ENCODE results near the gene CDH23. TPM values are rescaled to one million over a fixed set of nuclear protein-coding genes. Genes with fewer than 3 reads are reported as not detected.

Gene CDH23
- total and polyA plus RNA-seq, 2 donors (not counting 1 experiment from before 2014, with no cell fraction given), result 0.01 to 0.17 TPM

GRCh38 chr10:71388583-71389310 is 8.0 kb upstream of the CDH23 start:
- no peak overlapping the region for H3K4me3 ChIP-seq (replicated peaks in 1 of 4; ENCODE audit: control extremely low read depth in 1 of 4, insufficient read depth in 1 of 4, low read depth in 3 of 4, low read length in 4 of 4)
- no peak overlapping the region for H2AFZ ChIP-seq (ENCODE audit: low read length)
- no peak for DNase-seq (ENCODE audit: low read depth in 2 of 2)
- no peak overlapping the region for H3K27ac ChIP-seq (ENCODE audit: insufficient read depth, low read length)
- H3K36me3 ChIP-seq (ENCODE audit: control insufficient read depth, insufficient read depth, low read length), result no peaks in the 10 kb centered on the region
- TF ChIP-seq EZH2 (IDR thresholded peaks at IDR 0.05; ENCODE audit: low read length, missing control alignments), result no peak
- TF ChIP-seq, protein P1, sequence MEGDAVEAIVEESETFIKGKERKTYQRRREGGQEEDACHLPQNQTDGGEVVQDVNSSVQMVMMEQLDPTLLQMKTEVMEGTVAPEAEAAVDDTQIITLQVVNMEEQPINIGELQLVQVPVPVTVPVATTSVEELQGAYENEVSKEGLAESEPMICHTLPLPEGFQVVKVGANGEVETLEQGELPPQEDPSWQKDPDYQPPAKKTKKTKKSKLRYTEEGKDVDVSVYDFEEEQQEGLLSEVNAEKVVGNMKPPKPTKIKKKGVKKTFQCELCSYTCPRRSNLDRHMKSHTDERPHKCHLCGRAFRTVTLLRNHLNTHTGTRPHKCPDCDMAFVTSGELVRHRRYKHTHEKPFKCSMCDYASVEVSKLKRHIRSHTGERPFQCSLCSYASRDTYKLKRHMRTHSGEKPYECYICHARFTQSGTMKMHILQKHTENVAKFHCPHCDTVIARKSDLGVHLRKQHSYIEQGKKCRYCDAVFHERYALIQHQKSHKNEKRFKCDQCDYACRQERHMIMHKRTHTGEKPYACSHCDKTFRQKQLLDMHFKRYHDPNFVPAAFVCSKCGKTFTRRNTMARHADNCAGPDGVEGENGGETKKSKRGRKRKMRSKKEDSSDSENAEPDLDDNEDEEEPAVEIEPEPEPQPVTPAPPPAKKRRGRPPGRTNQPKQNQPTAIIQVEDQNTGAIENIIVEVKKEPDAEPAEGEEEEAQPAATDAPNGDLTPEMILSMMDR (conservative IDR thresholded peaks at IDR 0.05 in 1 of 2, IDR thresholded peaks at IDR 0.05 in 1 of 2; ENCODE audit: low read depth in 1 of 2, low read length in 2 of 2), result no peak
- no peaks in the 10 kb centered on the region for H3K79me2 ChIP-seq (ENCODE audit: control insufficient read depth, insufficient read depth, low read length)
- no peaks in the 10 kb centered on the region for H4K20me1 ChIP-seq (ENCODE audit: control insufficient read depth, extremely low read depth, insufficient read depth, low read length)
- no peaks in the 10 kb centered on the region for H3K9me3 ChIP-seq (ENCODE audit: control insufficient read depth, insufficient read depth, low read depth, low read length)
- H3K4me2 ChIP-seq (ENCODE audit: extremely low read depth, insufficient read depth, low read length), result no peak overlapping the region
- H3K9ac ChIP-seq (ENCODE audit: insufficient read depth, low read length), result no peak overlapping the region
- peaks cover 8% of the 10 kb centered on the region for H3K27me3 ChIP-seq (ENCODE audit: control insufficient read depth, insufficient read depth, low read length)
- no peaks in the 10 kb centered on the region for H3K4me1 ChIP-seq (ENCODE audit: control insufficient read depth, extremely low read depth, insufficient read depth, low read length)

GRCh38 chr10:71389768-71390460 is 6.8 kb upstream of the CDH23 start:
- no peaks in the 10 kb centered on the region for H4K20me1 ChIP-seq (ENCODE audit: control insufficient read depth, extremely low read depth, insufficient read depth, low read length)
- no peaks in the 10 kb centered on the region for H3K79me2 ChIP-seq (ENCODE audit: control insufficient read depth, insufficient read depth, low read length)
- no peak overlapping the region for H2AFZ ChIP-seq (ENCODE audit: low read length)
- no peaks in the 10 kb centered on the region for H3K4me1 ChIP-seq (ENCODE audit: control insufficient read depth, extremely low read depth, insufficient read depth, low read length)
- no peak overlapping the region for H3K4me2 ChIP-seq (ENCODE audit: extremely low read depth, insufficient read depth, low read length)
- peaks cover 10% of the 10 kb centered on the region for H3K27me3 ChIP-seq (ENCODE audit: control insufficient read depth, insufficient read depth, low read length)
- H3K4me3 ChIP-seq (replicated peaks in 1 of 4; ENCODE audit: control extremely low read depth in 1 of 4, insufficient read depth in 1 of 4, low read depth in 3 of 4, low read length in 4 of 4), result no peak overlapping the region
- no peaks in the 10 kb centered on the region for H3K36me3 ChIP-seq (ENCODE audit: control insufficient read depth, insufficient read depth, low read length)
- TF ChIP-seq, protein P1 (conservative IDR thresholded peaks at IDR 0.05 in 1 of 2, IDR thresholded peaks at IDR 0.05 in 1 of 2; ENCODE audit: low read depth in 1 of 2, low read length in 2 of 2), result no peak
- TF ChIP-seq EZH2 (IDR thresholded peaks at IDR 0.05; ENCODE audit: low read length, missing control alignments), result no peak
- H3K9ac ChIP-seq (ENCODE audit: insufficient read depth, low read length), result no peak overlapping the region
- H3K9me3 ChIP-seq (ENCODE audit: control insufficient read depth, insufficient read depth, low read depth, low read length), result no peaks in the 10 kb centered on the region
- DNase-seq (ENCODE audit: low read depth in 2 of 2), result no peak
- no peak overlapping the region for H3K27ac ChIP-seq (ENCODE audit: insufficient read depth, low read length)

- DNase-seq (ENCODE audit: low read depth in 2 of 2), result no peak
- Histone ChIP-seq H3K79me2 (ENCODE audit: control insufficient read depth, insufficient read depth, low read length) (no peaks in the 10 kb centered on the region), H3K27ac (ENCODE audit: insufficient read depth, low read length) (no peak overlapping the region), H3K27me3 (ENCODE audit: control insufficient read depth, insufficient read depth, low read length) (peaks cover 15% of the 10 kb centered on the region), H3K4me3 (replicated peaks in 1 of 4; ENCODE audit: control extremely low read depth in 1 of 4, insufficient read depth in 1 of 4, low read depth in 3 of 4, low read length in 4 of 4) (no peak overlapping the region), H3K4me1 (ENCODE audit: control insufficient read depth, extremely low read depth, insufficient read depth, low read length) (no peaks in the 10 kb centered on the region), H4K20me1 (ENCODE audit: control insufficient read depth, extremely low read depth, insufficient read depth, low read length) (no peaks in the 10 kb centered on the region), H3K4me2 (ENCODE audit: extremely low read depth, insufficient read depth, low read length) (no peak overlapping the region), H2AFZ (ENCODE audit: low read length) (no peak overlapping the region), H3K36me3 (ENCODE audit: control insufficient read depth, insufficient read depth, low read length) (no peaks in the 10 kb centered on the region), H3K9me3 (ENCODE audit: control insufficient read depth, insufficient read depth, low read depth, low read length) (no peaks in the 10 kb centered on the region), H3K9ac (ENCODE audit: insufficient read depth, low read length) (no peak overlapping the region)
- TF ChIP-seq, protein P1 (conservative IDR thresholded peaks at IDR 0.05 in 1 of 2, IDR thresholded peaks at IDR 0.05 in 1 of 2; ENCODE audit: low read depth in 1 of 2, low read length in 2 of 2), result no peak
- TF ChIP-seq EZH2 (IDR thresholded peaks at IDR 0.05; ENCODE audit: low read length, missing control alignments), result no peak
These were observed 6.3 kb upstream of the CDH23 start for GRCh38 chr10:71390461-71390835.

All from fibroblast of lung (primary cell).